VCaP (cell line): ENCODE data around the gene NAA30.

ENCODE experiments used
- H3K27ac ChIP-seq: fragments of 450-650 bp; 2 replicates; pipeline ENCODE4 v1.5.1; 2017
- CTCF ChIP-seq: fragments of 450-650 bp; conservative IDR thresholded peaks from 2 replicates; pipeline ENCODE4 v1.5.1; 2017; ENCODE audit warnings: mild to moderate bottlenecking, moderate library complexity

Gene NAA30

GRCh38 chr14:57383125-57383745 lies 7.2 kb upstream of the NAA30 start:
- H3K27ac ChIP-seq, result no peak overlapping the region
- no peak for TF ChIP-seq CTCF

DNA sequence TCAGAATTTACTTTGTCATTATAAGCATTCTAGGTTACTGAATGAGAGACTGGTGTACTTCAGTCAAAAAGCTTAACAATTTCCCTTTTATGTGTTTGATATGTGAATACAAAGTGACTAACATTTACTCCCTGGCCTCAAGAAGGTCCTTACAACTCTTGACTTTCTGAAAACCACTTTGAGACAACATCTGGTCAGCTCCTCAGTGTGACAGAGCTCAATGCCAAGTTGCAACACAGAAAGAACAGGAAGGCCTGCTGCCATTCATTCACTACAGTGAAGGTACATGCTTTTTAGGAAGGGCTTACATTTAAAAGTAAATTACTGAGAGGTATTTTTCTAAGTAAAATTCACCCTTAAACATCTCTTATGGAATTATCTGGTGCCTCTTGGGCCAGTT lies 2.3 kb upstream of the NAA30 start:
- TF ChIP-seq CTCF, result no peak
- H3K27ac ChIP-seq, result no peak overlapping the region

- peak overlapping the region; percentile 90 for H3K27ac ChIP-seq
- TF ChIP-seq CTCF, result no peak
Measured at GRCh38 chr14:57389646-57390036, 745 bp upstream of the NAA30 start.

- peak overlapping the region; percentile 90 for H3K27ac ChIP-seq
- no peak for TF ChIP-seq CTCF
Measured at GRCh38 chr14:57390806-57391516, 575 bp downstream of the NAA30 start.

DNA sequence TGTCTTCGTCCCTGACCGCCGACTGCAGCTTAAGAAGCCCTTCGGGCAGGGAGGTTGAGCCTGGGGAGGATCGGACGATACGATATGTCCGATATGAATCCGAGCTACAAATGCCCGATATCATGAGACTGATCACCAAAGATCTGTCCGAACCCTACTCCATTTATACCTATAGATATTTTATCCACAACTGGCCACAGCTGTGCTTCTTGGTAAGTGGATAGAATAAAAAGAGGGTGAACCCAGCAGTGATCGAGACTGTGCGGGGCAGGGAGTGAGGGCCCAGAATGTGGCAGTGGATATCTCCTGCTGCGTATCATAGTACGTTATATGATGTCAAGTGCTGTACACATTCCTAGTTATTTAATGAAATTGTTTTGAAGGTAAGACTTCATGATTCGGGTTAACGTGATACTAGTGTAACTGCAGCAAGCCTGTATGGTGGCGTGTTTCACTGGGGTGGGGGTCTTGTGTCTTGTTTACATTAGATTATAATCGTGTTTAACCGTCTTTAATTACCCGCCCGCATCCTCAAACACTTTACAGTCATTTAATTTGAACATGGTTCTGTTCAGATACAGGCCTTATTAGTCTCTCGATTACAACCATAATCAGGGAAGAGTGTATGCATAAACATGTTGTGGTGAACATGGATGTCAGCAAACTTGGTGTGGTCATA lies 1.3 kb downstream of the NAA30 start:
- TF ChIP-seq CTCF, result no peak
- peak overlapping the region; percentile 90 for H3K27ac ChIP-seq

DNA sequence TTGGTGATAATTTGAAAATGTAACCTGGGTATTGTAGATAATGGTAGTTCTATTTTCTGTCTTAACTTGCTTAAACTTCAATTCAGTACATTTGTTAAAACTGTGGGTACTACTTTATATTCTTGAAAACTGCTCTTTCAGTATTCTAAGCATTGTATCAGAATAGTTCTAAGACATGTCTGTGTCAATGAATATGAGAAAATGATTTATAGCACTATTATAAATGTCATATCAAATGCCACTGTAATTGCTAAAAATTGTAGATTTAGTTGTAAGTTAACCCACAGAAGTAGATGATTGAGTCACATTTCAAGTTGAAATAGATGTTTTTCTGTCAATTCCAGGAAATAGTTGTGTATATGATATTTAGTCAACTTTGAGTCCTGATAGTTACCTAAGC lies 2.4 kb downstream of the NAA30 start:
- TF ChIP-seq CTCF, result no peak
- H3K27ac ChIP-seq, result peak overlapping the region; percentile 90; the same call in 1 of the 2 replicates
